ENCODE data around the gene NPL. TPM values are rescaled to one million over a fixed set of nuclear protein-coding genes. Genes with fewer than 3 reads are reported as not detected.

NPL gene
- total RNA-seq, 1 donor from 2014 or later = 38.4 TPM

DNA sequence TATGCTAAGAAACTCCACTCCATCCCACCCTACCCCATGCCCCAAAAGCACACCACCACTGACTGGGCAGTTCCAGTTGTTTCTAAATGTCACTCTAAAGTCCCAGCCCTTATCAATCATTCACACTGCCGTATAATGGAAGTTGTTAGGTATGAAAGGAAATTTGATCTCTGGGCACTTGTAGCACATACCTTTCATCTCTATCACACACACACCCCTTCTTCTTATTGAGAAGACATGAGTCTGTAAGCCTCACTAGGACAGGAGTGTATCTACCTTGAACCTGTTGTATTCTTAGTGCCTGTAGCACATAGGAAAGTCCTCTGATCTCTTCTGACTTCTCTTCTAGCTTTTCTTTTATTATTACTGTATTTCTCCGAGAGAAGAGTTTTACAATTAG lies 27.3 kb downstream of the NPL start:
- no peak for DNase-seq

DNA sequence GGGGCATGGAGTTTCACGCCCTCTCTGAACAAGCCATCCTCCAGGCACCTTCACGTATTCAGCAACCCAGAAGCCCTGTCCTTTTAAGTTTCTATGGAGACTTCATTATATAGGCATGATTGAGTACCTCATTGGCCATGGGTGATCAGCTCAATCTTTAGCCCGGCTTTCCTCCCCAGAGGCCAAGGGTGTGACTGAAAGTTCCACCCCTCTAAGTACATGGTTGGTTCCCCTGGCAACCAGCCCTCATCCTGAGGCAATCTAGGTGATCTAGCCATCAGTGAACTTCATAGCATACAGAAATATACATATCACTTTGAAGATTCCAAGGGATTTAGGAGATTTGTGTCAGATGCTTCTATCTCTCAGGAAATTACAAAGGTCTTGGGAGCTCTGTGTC lies 28.2 kb downstream of the NPL start:
- no peak for DNase-seq

DNA sequence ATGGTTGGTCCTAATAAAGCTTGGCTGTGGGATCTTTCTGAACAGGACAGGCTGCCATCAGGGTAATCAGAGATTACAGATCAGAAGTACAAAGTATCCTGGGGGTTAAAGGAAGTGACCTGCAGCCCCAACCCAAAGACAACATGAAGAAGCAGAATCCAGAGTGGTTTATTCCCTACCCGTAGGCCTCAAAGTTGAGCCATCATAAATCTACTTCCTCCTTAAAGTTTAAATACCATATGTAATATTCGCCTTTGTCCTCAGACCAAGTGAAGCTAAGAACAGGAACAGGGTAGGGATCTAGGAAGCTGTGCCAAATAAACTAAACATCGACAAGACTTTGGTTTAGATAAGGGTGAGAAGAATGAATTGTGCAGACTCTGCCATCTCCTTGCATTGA lies 33.6 kb downstream of the NPL start:
- no peak for DNase-seq

DNA sequence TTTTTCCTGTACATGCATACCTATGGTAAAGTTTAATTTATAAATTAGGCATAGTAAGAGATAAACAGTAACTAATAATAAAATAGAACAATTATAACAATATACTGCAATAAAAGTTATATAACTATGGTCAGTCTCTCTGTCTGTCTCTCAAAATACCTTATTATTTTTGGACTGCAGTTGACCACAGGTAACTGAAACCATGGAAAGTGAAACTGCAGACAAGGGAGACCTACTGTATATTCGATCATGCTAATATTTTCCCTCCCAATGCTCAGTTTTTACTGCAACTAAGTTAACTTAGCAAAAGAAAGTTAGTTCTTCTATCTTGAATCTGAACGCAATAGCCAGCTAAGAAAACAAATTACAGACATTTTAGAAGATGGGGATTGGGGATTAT lies 37.3 kb downstream of the NPL start:
- no peak for DNase-seq

DNA sequence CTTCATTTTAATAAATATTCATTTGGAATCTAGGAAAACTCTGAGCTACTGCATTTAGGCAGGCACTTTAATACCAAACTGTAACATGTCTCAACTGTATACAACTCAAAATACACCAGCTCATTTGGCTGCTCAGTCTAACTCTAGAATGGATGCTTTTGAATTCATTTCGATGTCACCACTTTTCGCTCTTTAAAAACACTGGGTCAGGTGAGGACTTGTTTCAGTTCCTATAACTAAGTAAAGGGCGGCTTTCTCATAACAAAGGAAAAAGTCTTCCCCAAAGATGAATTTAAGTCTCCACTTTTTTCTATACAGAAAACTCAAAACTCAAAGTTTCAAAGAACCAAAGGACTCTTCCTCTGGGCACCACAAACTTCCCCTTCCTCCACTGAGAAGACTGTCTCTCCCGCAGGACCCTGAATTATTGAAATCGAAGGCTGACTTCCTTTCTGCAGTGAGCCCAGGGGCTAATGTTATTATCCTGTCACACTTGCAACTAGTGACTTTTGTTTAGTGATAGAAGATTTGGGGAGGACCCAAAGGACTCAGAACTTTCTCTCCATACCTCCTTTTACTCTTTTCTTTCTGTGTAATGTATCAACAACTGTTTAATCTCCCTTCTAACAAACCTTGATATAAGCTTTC lies 39.8 kb downstream of the NPL start:
- DNase-seq = no peak

DNA sequence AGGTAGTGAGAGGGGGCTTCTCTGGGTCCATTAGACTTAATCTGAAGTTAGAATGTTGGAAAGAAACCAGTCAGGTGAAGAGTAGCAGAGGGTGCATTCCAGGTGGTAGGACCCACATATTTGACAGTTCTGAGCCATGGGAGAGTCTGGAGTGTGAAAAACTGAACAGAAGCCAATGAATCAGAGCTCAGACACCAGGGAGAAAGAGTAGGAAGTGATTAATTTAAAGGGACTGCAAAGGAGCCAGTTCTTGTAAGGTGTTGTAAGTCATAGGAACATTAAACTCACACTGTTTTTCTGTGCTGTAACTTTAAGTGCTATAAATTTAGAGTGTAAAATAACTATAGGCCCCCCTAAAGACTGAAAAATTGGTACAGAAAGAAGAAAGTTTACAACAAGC lies 43.7 kb downstream of the NPL start:
- DNase-seq = no peak

DNA sequence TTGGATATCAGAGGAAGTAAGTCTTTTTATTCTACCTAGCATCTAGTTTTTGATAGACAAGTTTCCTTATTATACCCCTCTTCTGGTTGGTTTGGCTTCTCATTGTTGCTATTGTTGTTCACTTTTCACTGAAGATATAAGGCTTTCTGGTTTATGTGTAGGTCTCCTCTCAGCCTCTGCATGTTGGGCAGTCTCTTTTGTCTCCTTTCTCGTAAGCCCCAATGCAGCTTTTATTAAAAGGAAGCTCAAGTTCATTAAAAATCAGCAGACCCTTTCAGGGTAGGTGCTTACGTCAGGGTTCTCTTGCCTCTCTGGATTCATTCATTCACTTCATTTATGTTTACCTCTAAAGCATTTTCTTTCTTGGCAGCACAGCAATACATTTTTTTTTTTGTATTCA lies 44.8 kb downstream of the NPL start:
- no peak for DNase-seq

DNA sequence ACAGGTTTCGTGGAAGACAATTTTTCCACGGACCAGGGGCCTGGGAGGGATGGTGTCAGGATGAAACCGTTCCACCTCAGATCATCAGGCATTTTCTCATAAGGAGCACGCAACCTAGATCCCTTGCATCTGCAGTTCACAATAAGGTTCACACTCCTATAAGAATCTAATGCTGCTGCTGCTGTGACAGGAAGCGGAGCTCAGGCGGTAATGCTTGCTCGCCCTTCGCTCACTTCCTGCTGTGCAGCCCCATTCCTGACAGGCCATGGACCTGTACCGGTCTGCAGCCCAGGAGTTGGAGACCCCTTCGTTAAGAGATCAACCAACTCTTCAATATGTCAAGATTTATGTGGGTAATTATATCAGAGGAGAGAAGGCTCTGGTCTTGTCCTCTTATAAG lies 46.2 kb downstream of the NPL start:
- no peak for DNase-seq

DNA sequence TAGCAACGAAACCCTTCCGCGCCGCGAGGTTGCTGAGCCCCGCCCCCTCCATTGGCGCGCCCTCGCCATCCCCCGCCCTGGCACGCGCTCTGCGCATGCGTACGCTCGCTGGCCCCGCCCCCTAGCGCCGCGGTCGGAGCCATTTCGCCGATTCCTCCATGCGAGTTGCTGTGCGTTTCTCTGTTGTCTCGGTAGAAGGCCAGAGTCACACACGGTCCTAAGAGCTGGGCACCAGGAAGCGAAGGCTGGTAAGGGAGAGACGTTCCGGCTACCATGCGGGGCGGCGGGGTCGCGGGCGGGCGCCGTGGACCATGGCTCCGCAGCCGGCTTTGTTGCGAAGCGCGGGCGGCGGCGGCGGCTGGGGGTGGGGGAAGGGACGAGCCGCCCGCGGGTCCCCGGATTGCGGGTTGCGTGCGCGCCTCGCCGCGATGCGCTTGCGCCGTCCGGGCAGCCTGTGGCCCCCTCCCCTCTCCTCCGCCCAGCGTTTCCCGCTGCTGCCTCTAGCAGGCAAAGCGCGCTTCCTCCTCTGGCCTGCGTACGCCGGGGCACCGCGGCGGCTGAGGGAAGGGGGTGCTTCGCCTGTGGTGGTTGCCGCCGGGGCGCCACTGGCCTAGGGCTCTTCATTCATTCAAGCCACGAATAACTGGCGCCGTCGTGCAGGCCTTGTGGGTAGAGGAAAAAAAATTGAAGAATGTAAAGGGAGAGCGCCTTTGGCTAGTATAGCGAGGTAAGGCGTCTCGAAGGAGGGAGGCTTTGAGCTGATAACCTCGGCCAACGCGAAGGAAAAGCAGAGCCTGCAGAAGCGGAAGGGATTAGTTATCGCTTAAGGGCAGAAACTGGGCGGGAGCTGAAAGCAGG lies 49.9 kb downstream of the NPL start, which contains the start of gene DHX9:
DHX9 (plus strand) TSS at position 139 of the 858 bp plus-strand sequence. CDS start 3,220 bp downstream, outside the sequence.
- DNase-seq = peak; percentile 90

DNA sequence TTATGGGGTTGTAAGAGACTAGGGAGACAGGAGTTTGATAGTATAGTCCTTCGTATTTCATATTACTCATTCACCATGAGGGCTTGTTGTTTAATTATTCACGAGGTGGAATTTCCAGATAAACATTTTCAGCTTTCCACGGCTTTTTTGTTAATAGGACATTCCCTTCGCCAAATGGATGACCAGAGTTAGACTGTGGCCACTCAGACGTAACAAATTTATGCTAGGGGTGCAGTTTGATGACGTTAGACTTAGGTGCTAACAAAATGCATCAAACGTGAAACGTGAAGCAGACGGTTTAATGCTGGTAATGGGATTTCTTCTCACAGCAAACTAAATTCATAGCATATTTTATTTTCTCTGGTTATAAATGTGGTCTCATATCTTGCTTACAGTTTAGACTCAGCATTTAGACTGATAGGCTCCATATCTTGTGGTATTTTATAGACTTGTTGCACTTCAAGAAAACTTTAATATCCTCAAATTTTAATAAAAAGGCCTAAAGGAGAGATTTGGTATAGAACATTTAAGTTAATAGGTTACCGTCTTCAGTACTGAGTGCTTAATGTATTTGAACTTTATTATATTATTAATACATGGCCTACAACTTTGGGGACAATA lies 51.9 kb downstream of the NPL start:
- no peak for DNase-seq

DNA sequence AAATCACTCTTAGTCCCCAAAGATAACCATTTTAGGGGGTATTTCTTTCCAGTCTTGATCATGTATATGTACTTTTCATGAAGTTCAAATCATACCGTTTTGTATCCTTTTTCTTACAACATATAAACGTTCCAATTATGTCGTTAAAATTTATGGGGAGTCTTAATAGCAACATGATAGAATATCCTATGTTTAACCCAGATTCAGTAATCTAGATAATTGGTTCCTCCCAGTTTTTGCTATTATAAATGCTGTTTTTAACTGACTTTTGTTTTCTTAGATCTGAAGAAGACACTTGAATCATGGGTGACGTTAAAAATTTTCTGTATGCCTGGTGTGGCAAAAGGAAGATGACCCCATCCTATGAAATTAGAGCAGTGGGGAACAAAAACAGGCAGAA lies 52.7 kb downstream of the NPL start:
- no peak for DNase-seq

DNA sequence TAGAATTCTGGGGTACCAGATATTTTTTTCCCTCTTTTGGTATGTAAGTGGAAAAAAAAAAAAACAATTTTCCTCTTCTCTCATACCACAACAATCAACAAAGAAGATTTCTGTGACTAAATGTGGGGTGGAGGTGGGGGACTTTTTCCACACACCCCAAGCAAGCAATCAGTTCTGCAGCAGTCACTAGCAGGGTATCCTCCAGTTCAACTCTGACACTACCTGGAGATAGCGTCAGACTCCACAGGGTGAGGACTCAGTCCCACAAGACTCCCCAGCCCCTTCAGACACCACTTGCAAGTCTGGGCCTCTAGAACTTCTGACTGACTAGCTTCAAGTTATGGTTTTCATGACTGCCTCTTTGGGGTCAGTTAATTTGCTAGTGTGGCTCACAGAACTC lies 55.8 kb downstream of the NPL start:
- no peak for DNase-seq

DNA sequence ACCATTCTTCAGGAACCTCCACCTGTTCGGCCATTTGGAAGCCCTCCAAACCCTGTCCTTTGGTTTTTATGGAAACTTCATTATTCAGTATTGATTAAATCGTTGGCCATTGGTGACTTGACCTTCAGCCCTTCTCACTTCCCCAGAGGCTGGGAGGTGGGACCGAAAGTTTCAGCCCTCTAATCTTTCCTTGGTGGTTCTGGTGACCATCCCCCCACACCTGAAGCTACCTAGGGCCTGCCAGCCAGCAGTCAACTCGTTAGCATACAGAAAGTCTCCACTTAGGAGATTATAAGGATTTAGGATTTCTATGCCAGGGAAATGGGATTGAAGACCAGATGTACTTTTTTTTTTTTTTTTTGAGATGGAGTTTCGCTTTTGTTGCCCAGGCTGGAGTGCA lies 56.3 kb downstream of the NPL start:
- no peak for DNase-seq

DNA sequence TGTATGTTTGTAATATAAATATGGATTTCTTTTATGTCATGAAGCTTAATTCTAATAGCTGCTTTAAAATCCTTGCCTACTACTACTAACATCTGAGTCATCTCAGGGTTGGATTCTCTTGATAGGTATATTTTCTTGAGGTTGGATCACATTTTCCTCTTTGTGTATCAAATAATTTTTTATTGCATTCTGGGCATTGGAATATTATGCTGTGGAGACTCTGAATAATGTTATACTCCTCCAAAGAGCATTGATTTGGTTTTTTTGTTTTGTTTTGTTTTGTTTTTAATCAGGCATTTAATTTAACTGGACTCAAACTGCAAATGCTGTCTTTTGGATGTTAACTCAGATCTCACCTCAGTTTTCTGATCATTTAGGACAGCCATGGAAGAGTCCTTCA lies 57.5 kb downstream of the NPL start:
- no peak for DNase-seq

DNA sequence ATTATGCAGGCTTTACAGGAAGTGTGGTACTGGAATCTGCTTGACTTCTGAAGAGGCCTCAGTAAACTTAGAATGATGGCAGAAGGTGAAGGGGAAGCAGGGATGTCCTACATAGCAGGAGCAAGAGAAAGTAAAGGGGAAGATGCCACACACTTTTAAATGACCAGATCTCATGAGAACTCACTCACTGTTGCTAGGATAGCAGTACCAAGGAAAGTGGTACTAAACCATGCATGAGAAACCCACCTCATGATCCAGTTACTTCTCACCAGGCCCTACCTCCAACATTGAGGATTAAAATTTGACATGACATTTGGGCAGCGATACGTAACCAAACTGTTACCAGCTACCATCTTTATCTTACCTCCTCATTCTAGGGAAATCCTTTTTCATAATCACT lies 59.2 kb downstream of the NPL start:
- DNase-seq = no peak

DNA sequence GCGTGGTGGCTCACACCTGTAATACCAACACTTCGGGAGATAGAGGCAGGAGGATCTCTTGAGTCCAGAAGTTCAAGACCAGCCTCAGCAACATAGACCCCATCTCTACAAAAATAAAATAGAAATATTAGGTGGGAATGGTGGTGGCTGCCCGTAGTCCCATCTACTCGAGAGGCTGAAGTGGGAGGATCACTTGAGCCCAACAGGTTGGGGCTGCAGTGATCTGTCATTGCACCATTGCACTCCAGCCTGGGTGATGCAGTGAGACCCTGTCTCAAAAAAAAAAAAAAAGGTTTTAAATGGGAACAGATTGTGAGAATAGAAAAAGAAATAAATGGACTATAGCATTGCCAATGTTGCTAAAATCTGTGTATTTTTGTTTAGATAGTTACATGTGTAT lies 60.7 kb downstream of the NPL start:
- no peak for DNase-seq

DNA sequence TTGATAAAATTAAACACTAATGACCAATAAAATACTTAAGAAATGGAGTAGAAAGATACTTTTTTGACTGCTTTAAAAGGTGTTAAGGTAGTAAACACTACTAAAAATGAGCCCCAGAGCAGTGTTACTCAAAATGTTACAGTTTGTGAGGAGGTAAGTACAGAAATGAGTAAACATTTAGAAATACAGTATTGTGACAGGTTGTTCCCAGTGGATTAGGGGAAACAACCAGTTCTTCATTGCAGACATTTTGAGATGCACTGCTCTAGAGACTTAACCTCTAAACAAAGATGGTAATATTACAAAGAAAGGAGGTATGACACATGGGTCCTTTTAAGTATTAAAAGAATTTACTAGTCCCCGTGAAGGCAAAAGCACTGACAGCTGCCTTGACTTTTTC lies 62.3 kb downstream of the NPL start:
- DNase-seq = no peak

DNA sequence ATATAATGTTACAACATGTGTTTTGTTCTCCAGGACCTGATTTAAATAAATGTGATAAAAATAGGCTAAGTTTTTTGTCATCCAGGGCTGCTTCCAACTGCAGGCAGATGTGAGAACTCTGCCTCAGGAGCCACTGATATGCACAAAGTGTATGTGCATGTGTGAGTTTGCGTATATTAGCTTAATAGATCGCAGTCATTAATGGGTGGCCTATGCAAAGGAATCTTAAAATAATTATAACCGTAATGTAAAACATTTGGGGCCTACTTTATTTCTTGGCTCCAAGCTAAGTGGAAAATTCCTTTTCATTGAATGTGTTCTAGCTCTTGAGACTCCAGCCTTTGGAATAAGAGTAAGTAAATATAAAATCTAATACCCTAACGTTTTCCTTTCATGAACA lies 66.3 kb downstream of the NPL start:
- DNase-seq = no peak

DNA sequence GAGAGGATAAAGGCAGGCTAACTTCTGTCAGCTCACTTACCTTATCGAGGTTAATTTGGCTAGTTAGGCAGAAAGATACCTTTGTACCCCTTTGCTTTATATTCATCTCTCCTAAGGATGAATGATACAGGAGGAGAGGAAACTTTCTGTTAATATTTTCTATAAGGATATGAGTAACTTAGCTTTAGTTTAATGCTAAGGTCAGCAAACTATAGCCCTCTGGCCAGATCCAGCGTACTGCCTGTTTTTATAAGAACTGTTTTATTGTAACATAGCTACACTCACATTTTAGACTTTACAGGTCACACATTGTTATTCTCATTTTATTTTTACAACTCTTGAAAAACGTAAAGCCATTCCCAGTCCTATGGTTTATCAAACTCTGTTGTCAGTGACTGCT lies 67.6 kb downstream of the NPL start:
- no peak for DNase-seq

DNA sequence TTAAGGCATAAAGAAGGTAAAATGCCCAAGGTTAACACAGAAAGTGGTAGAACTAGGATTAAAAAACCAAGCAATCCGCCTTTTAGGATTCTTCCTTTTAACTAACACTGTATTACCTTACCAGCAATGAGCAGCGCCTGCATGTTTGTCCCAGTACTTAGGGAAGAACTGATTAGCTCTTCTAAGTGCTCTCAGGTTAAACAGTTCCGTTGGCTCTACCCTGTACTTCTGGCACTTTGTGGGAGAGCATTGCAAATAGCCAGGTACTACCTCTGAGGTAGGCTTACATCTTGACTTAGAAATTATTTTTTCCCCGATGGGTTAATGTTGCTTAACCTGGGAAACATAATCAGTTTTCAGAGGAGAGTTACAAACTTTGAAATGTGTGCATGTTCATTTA lies 71.1 kb downstream of the NPL start:
- DNase-seq = no peak

DNA sequence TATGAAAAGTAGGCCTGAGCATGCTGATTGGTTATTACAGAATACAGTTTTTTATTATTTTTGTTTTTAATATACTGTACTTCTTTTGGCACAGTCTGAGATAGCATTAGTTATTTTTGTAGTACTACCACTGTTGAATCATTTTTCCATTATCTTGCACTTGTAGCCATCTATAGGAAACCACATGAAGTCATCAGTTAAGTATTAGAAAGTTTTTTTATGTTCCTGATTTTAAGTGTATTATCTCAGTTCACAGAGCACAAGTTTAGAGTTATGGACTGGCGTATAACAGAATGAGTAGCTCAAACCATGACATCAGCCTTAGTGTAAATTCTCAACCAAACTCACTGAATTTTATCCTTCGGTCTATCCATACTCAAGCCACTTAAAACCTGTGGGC lies 72.4 kb downstream of the NPL start:
- DNase-seq = no peak

DNA sequence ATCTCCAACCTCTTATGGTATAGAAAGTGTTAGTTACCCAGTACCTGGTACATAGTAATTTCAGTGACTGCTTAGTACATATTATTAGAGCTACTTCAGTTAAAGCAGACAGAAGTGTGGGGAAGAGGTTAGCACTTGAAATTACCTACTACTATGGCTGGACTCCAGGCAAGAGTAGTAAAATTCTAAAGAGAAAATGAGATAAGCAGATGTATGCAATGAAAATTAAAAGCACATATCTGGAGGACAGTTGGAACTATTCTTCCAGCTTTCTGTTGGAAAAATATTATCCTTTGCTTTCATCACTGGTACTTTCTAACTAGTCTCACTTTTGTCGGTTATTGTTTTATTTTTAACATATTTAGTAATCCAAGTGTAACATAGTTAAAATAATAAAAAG lies 73.3 kb downstream of the NPL start:
- no peak for DNase-seq

DNA sequence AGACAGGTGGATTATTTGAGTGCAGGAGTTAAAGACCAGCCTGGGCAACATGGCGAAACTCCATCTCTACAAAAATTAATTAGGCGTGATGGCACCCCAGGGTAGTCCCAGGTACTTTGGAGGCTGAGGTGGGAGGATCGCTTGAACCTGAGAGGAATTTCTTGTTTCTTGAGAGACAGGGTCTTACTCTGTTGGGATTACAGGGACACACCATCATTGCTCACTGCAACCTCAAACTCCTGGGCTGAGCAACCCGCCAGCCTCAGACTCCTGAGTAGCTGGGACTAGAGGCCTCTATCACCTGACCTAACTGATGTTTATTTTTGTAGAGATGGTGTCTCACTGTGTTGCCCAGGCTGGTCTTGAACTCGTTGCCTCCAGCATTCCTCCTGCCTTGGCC lies 74.4 kb downstream of the NPL start:
- DNase-seq = no peak

DNA sequence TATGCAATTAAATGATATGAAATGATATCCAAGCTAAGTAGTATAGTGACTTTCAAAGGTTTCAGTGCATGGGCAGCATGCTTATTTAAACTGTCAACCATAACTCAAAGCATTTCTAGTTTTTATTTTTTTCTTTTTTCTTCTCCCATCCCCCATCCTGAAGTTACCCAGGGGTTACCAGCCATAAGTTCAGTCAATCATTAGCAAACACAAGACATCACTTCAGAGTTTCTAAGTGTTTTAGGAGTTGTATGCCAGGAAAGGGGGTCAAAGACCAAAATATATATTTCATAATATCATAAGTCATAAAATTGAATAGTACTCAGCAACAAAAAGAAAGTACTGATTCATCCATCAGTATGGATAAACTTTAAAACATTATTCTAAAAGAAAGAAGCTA lies 78.3 kb downstream of the NPL start:
- DNase-seq = no peak
